Bronchial epithelial cell (primary cell): ENCODE results near the gene BMPR1B. TPM values are rescaled to one million over a fixed set of nuclear protein-coding genes. Genes with fewer than 3 reads are reported as not detected.

ENCODE experiments used
- DNase-seq: peaks from one replicate; pipeline ENCODE4 v3.0.0-alpha.2; 2010; ENCODE audit warnings: low read depth
- FAIRE-seq: peaks from 2 replicates; lab custom pipeline; 2011; peaks lifted over from hg19 to GRCh38; lab: Jason Lieb, UNC
- H3K27me3 ChIP-seq: 2 replicates; pipeline ENCODE4 v1.5.1; 2011; ENCODE audit warnings: low read length; ENCODE audit not compliant: control insufficient read depth, insufficient read depth
- H3K36me3 ChIP-seq: 2 replicates; pipeline ENCODE4 v1.5.1; 2011; ENCODE audit warnings: low read length; ENCODE audit not compliant: control insufficient read depth, insufficient read depth
- H3K4me3 ChIP-seq: 2 replicates; pipeline ENCODE4 v1.5.1; 2011; ENCODE audit warnings: mild to moderate bottlenecking, low read depth, low read length, control low read depth
- CTCF ChIP-seq: IDR thresholded peaks from 2 replicates; pipeline ENCODE4 v1.5.1; 2011; ENCODE audit warnings: mild to moderate bottlenecking, moderate library complexity, low read length, control low read depth, inconsistent platforms; ENCODE audit not compliant: insufficient read depth, severe bottlenecking
- total RNA-seq: library from RNA; depleted of rRNA; stranded (reverse); fragments of >200 nt; gene quantifications from 2 replicates; pipeline ENCODE4 v1.2.1, GENCODE V29; 2014

Gene BMPR1B
- total RNA-seq, 1 donor from 2014 or later, result 15.3 TPM

- Histone ChIP-seq H3K4me3 (no peak overlapping the region), H3K36me3 (no peaks in the 10 kb centered on the region), H3K27me3 (no peaks in the 10 kb centered on the region)
- TF ChIP-seq CTCF, result no peak
- no peak for FAIRE-seq
- no peak for DNase-seq
Observed at GRCh38 chr4:94912606-94913005, 154.9 kb downstream of the BMPR1B start.

GRCh38 chr4:94913316-94913715, 155.6 kb downstream of the BMPR1B start:
- no peaks in the 10 kb centered on the region for H3K36me3 ChIP-seq
- TF ChIP-seq CTCF, result no peak
- no peak for DNase-seq
- FAIRE-seq, result no peak
- H3K27me3 ChIP-seq, result no peaks in the 10 kb centered on the region
- H3K4me3 ChIP-seq, result no peak overlapping the region

- FAIRE-seq, result no peak
- no peak for TF ChIP-seq CTCF
Observed at GRCh38 chr4:94917146-94917545, 159.4 kb downstream of the BMPR1B start.

GRCh38 chr4:94918543-94918942, 160.8 kb downstream of the BMPR1B start:
- H3K4me3 ChIP-seq, result no peak overlapping the region
- DNase-seq (no peak), FAIRE-seq (no peak)
- no peaks in the 10 kb centered on the region for H3K36me3 ChIP-seq
- no peaks in the 10 kb centered on the region for H3K27me3 ChIP-seq
- no peak for TF ChIP-seq CTCF

More at GRCh38 chr4:94917146-94917545, 159.4 kb downstream of the BMPR1B start:
- Histone ChIP-seq H3K27me3 (no peaks in the 10 kb centered on the region), H3K36me3 (no peaks in the 10 kb centered on the region), H3K4me3 (no peak overlapping the region)
- no peak for DNase-seq

- Histone ChIP-seq H3K27me3 (no peaks in the 10 kb centered on the region), H3K36me3 (no peaks in the 10 kb centered on the region), H3K4me3 (no peak overlapping the region)
- DNase-seq (no peak), FAIRE-seq (no peak)
- no peak for TF ChIP-seq CTCF
Observed at GRCh38 chr4:94920369-94920768, 162.6 kb downstream of the BMPR1B start.

- H3K4me3 ChIP-seq, result no peak overlapping the region
- H3K36me3 ChIP-seq, result no peaks in the 10 kb centered on the region
- no peaks in the 10 kb centered on the region for H3K27me3 ChIP-seq
- TF ChIP-seq CTCF, result no peak
- DNase-seq, result peak; percentile 94
- no peak for FAIRE-seq
Observed at GRCh38 chr4:94924566-94924965, 166.8 kb downstream of the BMPR1B start.
